NT2/D1 (cell line): ENCODE data around the gene MED25.

Source experiments
- DNase-seq: peaks from one replicate; pipeline ENCODE4 v3.0.0-alpha.2; 2011; ENCODE audit warnings: low read depth, low spot score
- H3K27me3 ChIP-seq: 2 replicates; pipeline ENCODE4 v1.6.0; 2011; ENCODE audit warnings: mild to moderate bottlenecking; ENCODE audit not compliant: insufficient read length, insufficient read depth
- H3K36me3 ChIP-seq: 2 replicates; pipeline ENCODE4 v1.6.1; 2011; ENCODE audit warnings: mild to moderate bottlenecking, low read length, mixed read lengths; ENCODE audit not compliant: insufficient read depth, insufficient read length
- H3K4me1 ChIP-seq: 2 replicates; pipeline ENCODE4 v1.5.1; 2011; ENCODE audit not compliant: insufficient read depth, insufficient read length
- H3K4me3 ChIP-seq: 2 replicates; pipeline ENCODE4 v1.5.1; 2011; ENCODE audit warnings: low read depth; ENCODE audit not compliant: insufficient read length
- H3K9ac ChIP-seq: 2 replicates; pipeline ENCODE4 v1.6.0; 2011; ENCODE audit warnings: low read depth; ENCODE audit not compliant: insufficient read length
- H3K9me3 ChIP-seq: 2 replicates; pipeline ENCODE4 v1.5.1; 2011; ENCODE audit warnings: mild to moderate bottlenecking, low read length; ENCODE audit not compliant: insufficient read depth
- SUZ12 ChIP-seq: IDR thresholded peaks from 2 replicates; pipeline ENCODE4 v1.6.1; 2011; ENCODE audit not compliant: insufficient read length, insufficient read depth; ENCODE audit errors: extremely low read depth
- YY1 ChIP-seq: IDR thresholded peaks from 2 replicates; pipeline ENCODE4 v1.6.1; 2011; ENCODE audit not compliant: insufficient read length, insufficient read depth
- ZNF274 ChIP-seq: IDR thresholded peaks from 2 replicates; pipeline ENCODE4 v1.6.1; 2011; ENCODE audit warnings: mild to moderate bottlenecking, low read depth, low read length

Gene MED25

DNA sequence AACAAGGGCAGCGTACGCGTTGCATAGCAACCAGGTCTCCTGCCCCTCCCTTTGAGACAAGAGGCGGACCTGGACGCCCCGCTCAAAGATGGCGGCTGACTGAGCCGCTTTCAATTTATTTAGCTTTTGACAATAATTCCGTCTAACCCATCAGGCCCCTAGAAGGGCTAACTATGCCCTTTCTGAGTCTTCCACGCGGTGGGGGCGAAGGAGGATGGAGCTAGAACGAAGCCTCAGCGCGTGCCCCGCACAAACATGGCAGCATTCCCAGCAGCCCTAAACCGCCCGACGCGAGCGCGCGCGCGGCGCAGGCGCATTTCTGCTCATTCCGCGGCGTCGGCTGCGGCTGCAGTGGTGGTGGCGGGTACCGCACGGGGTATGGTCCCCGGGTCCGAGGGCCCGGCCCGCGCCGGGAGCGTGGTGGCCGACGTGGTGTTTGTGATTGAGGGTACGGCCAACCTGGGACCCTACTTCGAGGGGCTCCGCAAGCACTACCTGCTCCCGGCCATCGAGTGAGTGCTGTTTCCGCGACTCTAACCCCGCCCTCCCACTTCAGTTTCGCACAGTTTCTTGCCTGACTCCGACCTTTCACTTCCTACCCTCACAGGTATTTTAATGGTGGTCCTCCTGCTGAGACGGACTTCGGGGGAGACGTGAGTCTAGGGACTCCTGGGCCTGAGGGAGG lies at the start of gene MED25:
TSS of gene MED25 (plus strand) at position 326 of the 685 bp plus-strand sequence. CDS start at position 379, 53 bp downstream.
- peak; percentile 60 for DNase-seq
- Histone ChIP-seq H3K27me3 (no peaks in the 10 kb centered on the region), H3K4me1 (no peaks in the 10 kb centered on the region), H3K9ac (peak within 1 kb of the TSS; percentile 95), H3K9me3 (no peaks in the 10 kb centered on the region), H3K36me3 (peaks cover 11% of the 10 kb centered on the region), H3K4me3 (peak within 1 kb of the TSS; percentile 93)
- TF ChIP-seq YY1: peak; percentile 97
- no peak for TF ChIP-seq SUZ12
- TF ChIP-seq ZNF274: no peak

DNA sequence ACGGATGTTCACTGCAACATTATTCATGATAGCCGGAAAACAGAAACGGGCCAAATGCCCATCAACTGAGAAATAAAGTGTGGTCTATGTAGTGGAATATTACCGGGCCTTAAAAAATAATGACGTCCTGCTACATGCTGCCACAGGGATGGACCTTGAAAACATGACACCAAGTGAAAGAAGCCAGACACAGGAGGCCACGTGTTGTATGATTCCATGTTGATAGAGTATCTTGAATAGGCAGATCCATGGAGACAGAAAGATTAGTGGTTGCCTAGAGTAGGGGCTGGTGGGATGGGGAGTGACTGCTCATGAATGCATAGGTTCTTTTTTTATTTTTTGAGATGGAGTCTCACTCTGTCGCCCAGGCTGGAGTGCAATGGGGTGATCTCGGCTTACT lies 47.6 kb upstream of the MED25 start:
- Histone ChIP-seq H3K27me3 (no peaks in the 10 kb centered on the region), H3K4me3 (no peak overlapping the region), H3K4me1 (peaks cover 17% of the 10 kb centered on the region), H3K9me3 (no peaks in the 10 kb centered on the region), H3K9ac (no peak overlapping the region), H3K36me3 (peaks cover 40% of the 10 kb centered on the region)
- no peak for DNase-seq
- TF ChIP-seq YY1 (no peak), ZNF274 (no peak), SUZ12 (no peak)

GRCh38 chr19:49771674-49772139 lies 46.4 kb upstream of the MED25 start:
- Histone ChIP-seq H3K27me3 (no peaks in the 10 kb centered on the region), H3K4me3 (no peak overlapping the region), H3K36me3 (peaks cover 51% of the 10 kb centered on the region), H3K4me1 (peaks cover 17% of the 10 kb centered on the region), H3K9ac (no peak overlapping the region), H3K9me3 (no peaks in the 10 kb centered on the region)
- TF ChIP-seq SUZ12 (no peak), YY1 (no peak), ZNF274 (no peak)
- DNase-seq: no peak

- Histone ChIP-seq H3K9ac (no peak overlapping the region), H3K36me3 (peaks cover 51% of the 10 kb centered on the region), H3K4me1 (peaks cover 13% of the 10 kb centered on the region), H3K4me3 (no peak overlapping the region), H3K9me3 (no peaks in the 10 kb centered on the region), H3K27me3 (no peaks in the 10 kb centered on the region)
- TF ChIP-seq SUZ12 (no peak), YY1 (no peak), ZNF274 (no peak)
- DNase-seq: no peak
Measured at GRCh38 chr19:49772850-49773432, 45.1 kb upstream of the MED25 start.

GRCh38 chr19:49773663-49774350 lies 44.3 kb upstream of the MED25 start:
- Histone ChIP-seq H3K9ac (no peak overlapping the region), H3K4me3 (no peak overlapping the region), H3K36me3 (peaks cover 44% of the 10 kb centered on the region), H3K9me3 (no peaks in the 10 kb centered on the region), H3K4me1 (peaks cover 13% of the 10 kb centered on the region), H3K27me3 (no peaks in the 10 kb centered on the region)
- TF ChIP-seq ZNF274: no peak
- TF ChIP-seq YY1: no peak
- TF ChIP-seq SUZ12: no peak
- no peak for DNase-seq

DNA sequence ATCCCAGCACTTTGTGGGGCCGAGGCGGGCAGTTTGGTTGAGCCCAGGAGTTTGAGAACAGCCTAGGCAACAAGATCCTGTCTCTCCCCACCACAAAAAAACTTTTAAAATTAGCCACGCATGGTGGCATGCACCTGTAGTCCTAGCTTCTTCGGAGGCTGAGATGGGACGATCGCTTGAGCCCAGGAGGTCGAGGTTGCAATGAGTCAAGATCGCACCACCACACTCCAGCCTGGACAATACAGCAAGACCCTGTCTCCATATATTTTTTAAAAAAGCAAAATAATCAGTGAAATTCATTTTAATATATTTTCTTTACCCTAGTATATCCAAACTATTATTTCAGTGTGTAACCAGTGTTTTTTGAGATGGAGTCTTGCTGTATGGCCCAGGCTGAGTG lies 43.1 kb upstream of the MED25 start:
- Histone ChIP-seq H3K4me1 (peaks cover 8% of the 10 kb centered on the region), H3K9ac (no peak overlapping the region), H3K4me3 (no peak overlapping the region)

DNA sequence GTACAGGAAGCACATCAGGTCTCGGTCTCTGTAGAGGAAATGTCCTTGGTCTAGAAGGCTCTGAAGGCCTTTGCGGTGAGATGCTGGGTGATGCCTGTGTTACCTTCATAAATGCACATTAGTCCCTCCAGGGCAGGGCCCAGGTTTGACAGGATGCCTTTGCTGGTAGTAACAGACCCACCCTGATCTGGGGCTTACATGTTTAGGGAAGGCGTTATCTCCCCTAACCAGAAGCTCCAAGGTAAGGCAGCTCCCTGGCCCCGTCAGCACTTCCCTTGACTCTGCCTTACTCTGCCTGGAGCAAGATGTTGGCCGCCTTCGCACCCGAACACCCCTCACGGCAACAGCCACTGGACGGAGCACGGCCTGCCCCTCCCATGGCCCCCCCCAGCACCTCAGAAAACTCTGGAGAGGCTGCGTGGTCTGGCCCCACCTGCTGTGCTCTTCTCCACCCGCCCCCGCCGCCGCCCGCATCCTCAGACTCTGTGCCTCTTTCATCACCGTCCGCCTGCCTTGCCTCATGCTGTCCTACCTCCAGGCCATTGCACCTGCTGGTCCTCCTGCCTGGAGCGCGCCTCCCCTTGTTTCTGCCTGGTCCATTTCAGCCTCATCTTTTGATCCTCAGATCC lies 42.2 kb upstream of the MED25 start:
- Histone ChIP-seq H3K27me3 (no peaks in the 10 kb centered on the region), H3K4me3 (no peak overlapping the region), H3K9me3 (no peaks in the 10 kb centered on the region), H3K9ac (no peak overlapping the region), H3K36me3 (peaks cover 42% of the 10 kb centered on the region), H3K4me1 (peaks cover 9% of the 10 kb centered on the region)
- no peak for TF ChIP-seq ZNF274
- TF ChIP-seq YY1: no peak
- no peak for TF ChIP-seq SUZ12
- no peak for DNase-seq

More for the DNA sequence above, 43.1 kb upstream of the MED25 start:
- DNase-seq: no peak
- Histone ChIP-seq H3K9me3 (no peaks in the 10 kb centered on the region), H3K27me3 (no peaks in the 10 kb centered on the region), H3K36me3 (peaks cover 39% of the 10 kb centered on the region)
- TF ChIP-seq SUZ12 (no peak), YY1 (no peak), ZNF274 (no peak)
